Stimulated activated CD8-positive, alpha-beta memory T cell treated with anti-CD3 and anti-CD28 coated beads, Interleukin-4, amount 100 ng/mL, for 1 hour (primary cell): ENCODE measurements around the gene MED1.

Experiments used
- DNase-seq, 2 donors: peaks; one replicate each; pipeline ENCODE4 v3.0.0-alpha.2; 2020; ENCODE audit warnings: low read depth in 2 of 2, low spot score in 1 of 2

Gene MED1

DNA sequence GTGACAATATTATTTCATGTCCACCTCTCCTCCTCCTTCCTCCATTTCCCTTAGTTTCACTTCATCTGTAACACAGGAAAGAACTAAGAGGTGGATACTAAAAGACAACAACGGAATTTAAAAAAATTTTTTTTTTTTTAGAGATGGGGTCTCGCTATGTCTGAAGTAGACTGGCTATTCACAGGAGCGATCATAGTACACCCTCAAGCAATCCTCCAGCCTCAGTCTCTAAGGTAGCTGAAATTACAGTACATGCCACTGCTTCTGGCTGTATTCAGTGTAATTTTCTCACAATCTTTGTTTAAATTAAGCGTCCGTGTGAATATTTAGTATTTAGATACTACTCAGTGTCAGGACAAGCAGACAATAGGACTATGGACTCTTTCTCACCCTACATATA lies 85.2 kb downstream of the MED1 start:
- DNase-seq, result no peak

GRCh38 chr17:39365242-39365641 lies 85.8 kb downstream of the MED1 start:
- DNase-seq, result no peak

GRCh38 chr17:39364236-39365025 lies 86.6 kb downstream of the MED1 start:
- DNase-seq, result no peak

GRCh38 chr17:39361064-39361463 lies 90.0 kb downstream of the MED1 start:
- DNase-seq, result no peak

GRCh38 chr17:39360537-39360936 lies 90.5 kb downstream of the MED1 start:
- no peak for DNase-seq

- DNase-seq, result no peak
Measured at GRCh38 chr17:39359994-39360393, 91.1 kb downstream of the MED1 start.

DNA sequence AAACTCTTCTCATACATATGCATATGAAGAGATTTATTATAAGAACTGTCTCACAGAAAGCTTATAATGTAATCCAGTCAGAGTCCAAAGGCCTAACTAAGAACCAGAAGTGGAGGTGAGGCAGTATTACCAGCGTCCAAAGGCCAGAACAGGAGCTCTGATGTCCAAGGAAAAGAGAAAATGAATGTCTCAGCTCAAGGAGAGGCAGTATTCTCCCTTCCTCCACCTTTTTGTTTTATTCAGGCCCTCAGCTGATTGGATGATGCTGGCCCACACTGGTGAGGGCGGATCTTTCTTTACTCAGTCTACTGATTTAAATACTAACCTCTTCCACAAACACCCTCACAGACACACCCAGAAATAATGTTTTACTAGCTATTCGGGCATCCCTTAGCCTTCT lies 93.1 kb downstream of the MED1 start:
- no peak for DNase-seq

- no peak for DNase-seq
Measured at GRCh38 chr17:39357488-39357887, 93.6 kb downstream of the MED1 start.
